WI38 (cell line): ENCODE measurements around the gene DSCAML1.

Experiments
- H3K4me3 ChIP-seq: 2 replicates; pipeline ENCODE4 v1.5.1; 2011; ENCODE audit warnings: low read depth, mild to moderate bottlenecking, control low read depth, low read length
- TF ChIP-seq, protein P1 (sequence below): IDR thresholded peaks from 2 replicates; pipeline ENCODE4 v1.5.1; 2012; ENCODE audit warnings: low read depth, mild to moderate bottlenecking, control low read depth, low read length

The DSCAML1 gene

GRCh38 chr11:117839380-117839881 lies 42.4 kb upstream of the DSCAML1 start:
- TF ChIP-seq, protein P1, sequence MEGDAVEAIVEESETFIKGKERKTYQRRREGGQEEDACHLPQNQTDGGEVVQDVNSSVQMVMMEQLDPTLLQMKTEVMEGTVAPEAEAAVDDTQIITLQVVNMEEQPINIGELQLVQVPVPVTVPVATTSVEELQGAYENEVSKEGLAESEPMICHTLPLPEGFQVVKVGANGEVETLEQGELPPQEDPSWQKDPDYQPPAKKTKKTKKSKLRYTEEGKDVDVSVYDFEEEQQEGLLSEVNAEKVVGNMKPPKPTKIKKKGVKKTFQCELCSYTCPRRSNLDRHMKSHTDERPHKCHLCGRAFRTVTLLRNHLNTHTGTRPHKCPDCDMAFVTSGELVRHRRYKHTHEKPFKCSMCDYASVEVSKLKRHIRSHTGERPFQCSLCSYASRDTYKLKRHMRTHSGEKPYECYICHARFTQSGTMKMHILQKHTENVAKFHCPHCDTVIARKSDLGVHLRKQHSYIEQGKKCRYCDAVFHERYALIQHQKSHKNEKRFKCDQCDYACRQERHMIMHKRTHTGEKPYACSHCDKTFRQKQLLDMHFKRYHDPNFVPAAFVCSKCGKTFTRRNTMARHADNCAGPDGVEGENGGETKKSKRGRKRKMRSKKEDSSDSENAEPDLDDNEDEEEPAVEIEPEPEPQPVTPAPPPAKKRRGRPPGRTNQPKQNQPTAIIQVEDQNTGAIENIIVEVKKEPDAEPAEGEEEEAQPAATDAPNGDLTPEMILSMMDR, result no peak
- H3K4me3 ChIP-seq, result no peak overlapping the region

DNA sequence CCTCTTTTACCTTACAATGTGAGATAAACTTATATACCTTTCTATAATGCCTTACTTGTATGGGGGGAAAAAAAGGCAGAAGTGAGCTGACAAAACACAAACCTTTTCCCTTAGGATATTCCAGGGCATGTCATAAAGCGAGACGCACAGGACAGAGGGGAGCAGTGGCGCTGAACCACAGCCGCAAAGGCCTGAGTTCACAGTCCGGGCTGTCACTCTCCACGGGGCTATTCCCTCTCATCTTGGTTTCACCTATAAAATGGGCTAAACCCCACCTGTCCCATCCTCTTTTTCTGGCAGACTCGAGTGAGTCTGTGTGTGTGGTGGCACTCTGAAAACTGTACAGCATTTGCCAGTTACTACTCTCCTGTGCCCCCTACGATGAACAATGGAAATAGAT lies 41.9 kb upstream of the DSCAML1 start:
- TF ChIP-seq, protein P1, result no peak
- H3K4me3 ChIP-seq, result no peak overlapping the region

- TF ChIP-seq, protein P1, result no peak
- no peak overlapping the region for H3K4me3 ChIP-seq
Measured at GRCh38 chr11:117837791-117838190, 40.8 kb upstream of the DSCAML1 start.

- H3K4me3 ChIP-seq, result no peak overlapping the region
Measured at GRCh38 chr11:117837070-117837776, 40.2 kb upstream of the DSCAML1 start.

DNA sequence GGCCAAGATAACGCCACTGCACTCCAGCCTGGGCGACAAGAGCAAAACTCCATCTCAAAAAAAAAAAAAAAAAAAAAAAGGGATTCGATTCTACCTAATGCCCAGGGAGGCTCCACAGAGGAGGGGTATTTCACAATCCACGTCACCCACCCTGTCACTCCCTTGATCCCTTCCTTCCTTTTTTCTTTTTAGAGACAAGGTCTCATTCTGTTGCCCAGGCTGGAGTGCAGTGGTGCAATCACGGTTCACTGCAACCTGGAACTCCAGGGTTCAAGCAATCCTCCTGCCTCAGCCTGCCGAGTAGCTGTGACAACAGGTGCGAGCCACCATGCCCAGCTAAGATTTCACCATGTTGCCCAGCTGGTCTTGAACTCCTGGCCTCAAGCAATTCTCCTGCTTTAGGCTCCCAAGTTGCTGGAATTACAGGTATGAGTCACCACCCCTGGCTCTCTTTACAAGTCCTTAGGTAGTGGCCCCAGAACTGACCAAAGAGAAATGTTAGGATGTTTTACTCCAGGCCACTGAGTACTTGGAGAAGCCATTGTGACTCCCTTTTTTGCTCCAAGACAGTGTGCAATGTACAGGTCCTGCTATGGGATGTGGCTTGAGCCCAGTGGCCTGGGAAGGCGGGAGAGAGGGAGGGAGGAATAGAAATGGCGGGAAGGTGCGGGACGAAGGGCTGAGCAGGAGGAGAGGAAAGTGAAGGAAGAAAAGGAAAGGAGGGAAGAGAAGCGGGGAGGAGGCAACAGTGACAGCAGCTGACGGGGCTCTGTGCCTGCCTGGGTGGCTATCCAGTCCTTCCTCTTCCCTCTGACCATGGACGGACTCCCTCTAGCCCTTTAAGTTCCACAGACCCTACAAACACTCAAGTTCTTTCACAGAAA lies 39.3 kb upstream of the DSCAML1 start:
- H3K4me3 ChIP-seq, result no peak overlapping the region
- TF ChIP-seq, protein P1, result no peak

More at GRCh38 chr11:117837070-117837776, 40.2 kb upstream of the DSCAML1 start:
- TF ChIP-seq, protein P1, result no peak

- no peak overlapping the region for H3K4me3 ChIP-seq
- TF ChIP-seq, protein P1, result no peak
Measured at GRCh38 chr11:117835576-117835975, 38.6 kb upstream of the DSCAML1 start.
